Activated naive CD4-positive, alpha-beta T cell treated with anti-CD3 and anti-CD28 coated beads, Interleukin-2, amount 50 U/mL, for 24 hours (primary cell): ENCODE measurements around the gene FAIM2.
A peak's percentile ranks its signal among the peaks of the same experiment; 100 is the strongest.

Experiments
- H3K27ac Mint-ChIP-seq: one replicate; pipeline ENCODE4 v1.8.0; 2021; ENCODE audit warnings: mild to moderate bottlenecking, mixed read lengths
- H3K27me3 Mint-ChIP-seq: one replicate; pipeline ENCODE4 v1.8.0; 2021; ENCODE audit warnings: mixed read lengths
- H3K36me3 Mint-ChIP-seq: one replicate; pipeline ENCODE4 v1.8.0; 2021; ENCODE audit warnings: mixed read lengths
- H3K4me1 Mint-ChIP-seq: one replicate; pipeline ENCODE4 v1.8.0; 2021; ENCODE audit warnings: mixed read lengths
- H3K4me3 Mint-ChIP-seq: one replicate; pipeline ENCODE4 v1.8.0; 2021; ENCODE audit warnings: mild to moderate bottlenecking, mixed read lengths
- H3K9me3 Mint-ChIP-seq: one replicate; pipeline ENCODE4 v1.8.0; 2021; ENCODE audit warnings: mixed read lengths

FAIM2 gene

DNA sequence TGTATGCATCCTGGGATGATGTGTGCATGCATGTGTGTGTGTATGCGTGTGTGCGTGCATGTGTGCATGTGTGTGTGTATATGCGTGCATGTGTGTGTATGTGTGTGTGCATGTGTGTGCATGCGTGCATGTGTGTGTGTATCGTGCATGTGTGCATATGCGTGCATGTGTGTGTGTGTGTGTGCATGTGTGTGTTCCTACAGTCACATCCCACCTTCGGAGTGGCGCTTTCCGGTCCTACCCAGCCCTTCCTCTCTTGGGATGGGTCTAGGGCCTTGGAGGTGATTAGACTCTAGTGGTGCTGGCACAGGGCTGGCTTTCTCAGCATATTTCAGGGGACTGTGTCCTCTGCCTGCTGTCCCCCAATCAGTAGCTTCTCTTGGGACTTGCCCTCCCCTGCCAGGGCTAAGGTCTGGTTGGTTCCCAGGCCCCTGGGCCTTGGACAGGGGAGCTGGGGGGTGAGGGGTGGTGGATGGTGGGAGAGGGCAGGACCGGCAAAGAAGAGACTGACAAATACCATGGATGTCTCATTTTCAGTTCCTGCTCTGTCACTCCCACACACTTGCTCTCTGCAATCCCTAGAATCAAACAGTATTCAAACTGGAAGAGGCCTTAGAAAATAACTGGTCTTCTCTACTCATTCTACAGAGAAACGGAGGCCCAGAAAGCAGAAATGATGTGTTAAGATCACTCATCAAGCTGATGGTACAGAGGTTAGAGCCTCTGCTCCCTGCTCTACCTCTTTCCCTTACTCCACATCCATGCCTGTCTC, 21.9 kb upstream of the FAIM2 start:
- H3K27ac Mint-ChIP-seq = no peak overlapping the region
- peaks cover 3% of the 10 kb centered on the region for H3K4me1 Mint-ChIP-seq
- H3K27me3 Mint-ChIP-seq = no peaks in the 10 kb centered on the region

DNA sequence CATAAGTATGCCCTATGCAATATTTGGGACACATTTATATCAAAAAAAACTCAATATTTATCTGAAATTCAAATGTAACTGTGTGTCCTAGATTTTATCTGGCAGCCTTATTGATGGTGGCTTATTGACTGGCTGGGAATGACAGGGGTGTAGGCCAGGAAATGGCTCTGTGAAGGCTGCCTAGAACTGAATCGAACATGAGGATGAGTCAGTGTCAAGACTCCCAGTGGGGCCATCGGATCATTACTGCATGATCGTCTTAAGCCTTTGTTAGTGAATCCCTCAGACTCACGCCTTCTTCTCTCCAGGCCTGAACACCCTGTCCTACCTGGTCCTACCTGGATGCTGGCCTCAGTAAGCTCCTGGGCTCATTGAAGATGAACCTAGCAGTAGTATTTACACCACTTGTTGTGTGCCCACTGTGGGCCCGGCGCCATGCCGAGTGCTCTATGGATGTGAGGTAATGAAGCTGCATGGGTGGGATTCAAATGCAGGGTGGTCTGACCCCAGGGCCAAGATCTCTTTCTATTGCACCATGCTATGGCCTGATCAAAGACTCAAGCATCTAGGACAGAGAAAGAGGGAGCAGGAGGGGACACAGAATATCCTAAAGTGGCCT, 21.0 kb upstream of the FAIM2 start:
- Mint-ChIP-seq H3K4me3 (no peak overlapping the region), H3K36me3 (no peaks in the 10 kb centered on the region), H3K9me3 (no peaks in the 10 kb centered on the region), H3K27ac (no peak overlapping the region), H3K27me3 (no peaks in the 10 kb centered on the region), H3K4me1 (no peaks in the 10 kb centered on the region)

More for the DNA sequence above, 21.9 kb upstream of the FAIM2 start:
- H3K9me3 Mint-ChIP-seq = no peaks in the 10 kb centered on the region
- no peak overlapping the region for H3K4me3 Mint-ChIP-seq
- H3K36me3 Mint-ChIP-seq = no peaks in the 10 kb centered on the region

DNA sequence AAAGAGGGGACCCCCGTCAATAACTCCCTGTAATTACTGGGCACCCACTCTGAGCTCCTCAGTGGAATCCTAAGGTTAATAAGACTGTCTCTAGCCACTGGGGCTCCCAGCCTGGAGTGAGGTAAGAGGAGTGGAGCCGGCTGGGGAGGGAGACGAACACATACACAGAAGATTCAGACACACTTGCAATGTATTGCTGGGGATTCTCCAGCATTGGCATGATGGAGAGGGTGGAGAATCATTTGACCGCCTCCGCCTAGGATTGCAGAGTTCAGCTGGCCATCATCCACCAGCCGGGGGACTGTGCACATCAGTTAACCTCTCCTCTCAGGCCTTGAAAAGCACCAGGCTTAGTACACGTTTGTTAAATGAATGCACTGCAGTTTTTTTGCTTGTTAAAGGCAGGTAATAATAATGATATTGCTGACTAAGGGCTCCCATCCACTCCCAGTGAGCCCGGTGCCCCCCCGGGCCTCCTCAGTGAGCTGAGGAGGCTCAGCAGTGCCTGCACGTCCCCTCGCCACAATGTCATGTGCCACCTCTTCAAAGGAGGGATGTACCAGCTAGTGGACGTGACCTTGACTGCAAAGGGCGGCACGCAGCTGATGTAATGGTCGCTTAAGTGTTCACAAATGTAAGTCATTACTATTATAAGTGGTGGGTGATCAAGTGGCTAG, 20.3 kb upstream of the FAIM2 start:
- H3K4me1 Mint-ChIP-seq = no peaks in the 10 kb centered on the region
- H3K36me3 Mint-ChIP-seq = no peaks in the 10 kb centered on the region
- no peaks in the 10 kb centered on the region for H3K27me3 Mint-ChIP-seq
- no peak overlapping the region for H3K4me3 Mint-ChIP-seq
- H3K27ac Mint-ChIP-seq = no peak overlapping the region
- no peaks in the 10 kb centered on the region for H3K9me3 Mint-ChIP-seq

DNA sequence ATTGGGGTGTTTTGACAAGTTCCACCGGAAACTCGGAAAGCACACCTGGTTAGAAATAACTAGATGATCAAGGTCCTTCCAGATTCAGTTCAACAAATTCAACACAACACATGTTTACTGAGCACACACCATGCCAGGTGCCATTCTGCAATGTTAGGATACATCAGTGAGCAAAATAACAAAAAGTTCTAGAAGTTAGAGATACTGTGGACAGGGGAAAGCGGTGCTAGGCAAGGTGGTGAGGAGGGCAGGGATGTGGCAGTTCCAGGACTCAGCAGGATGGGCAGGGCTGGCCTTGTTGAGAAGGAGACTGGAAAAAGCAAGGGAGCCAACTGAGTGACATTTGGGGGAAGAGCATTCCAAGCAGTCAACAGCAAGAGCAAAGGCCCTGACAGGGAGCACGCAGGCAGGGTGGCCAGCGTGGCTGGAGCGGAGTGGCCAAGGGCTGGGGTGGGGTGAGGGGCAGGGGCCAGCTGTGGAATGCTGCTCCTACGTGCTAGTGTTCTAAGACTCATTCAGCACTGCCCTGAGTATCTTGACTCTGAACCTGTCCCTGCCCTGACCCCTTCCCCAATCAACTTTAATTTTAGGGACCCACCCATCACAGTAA, 19.4 kb upstream of the FAIM2 start:
- Mint-ChIP-seq H3K27ac (no peak overlapping the region), H3K36me3 (no peaks in the 10 kb centered on the region)

DNA sequence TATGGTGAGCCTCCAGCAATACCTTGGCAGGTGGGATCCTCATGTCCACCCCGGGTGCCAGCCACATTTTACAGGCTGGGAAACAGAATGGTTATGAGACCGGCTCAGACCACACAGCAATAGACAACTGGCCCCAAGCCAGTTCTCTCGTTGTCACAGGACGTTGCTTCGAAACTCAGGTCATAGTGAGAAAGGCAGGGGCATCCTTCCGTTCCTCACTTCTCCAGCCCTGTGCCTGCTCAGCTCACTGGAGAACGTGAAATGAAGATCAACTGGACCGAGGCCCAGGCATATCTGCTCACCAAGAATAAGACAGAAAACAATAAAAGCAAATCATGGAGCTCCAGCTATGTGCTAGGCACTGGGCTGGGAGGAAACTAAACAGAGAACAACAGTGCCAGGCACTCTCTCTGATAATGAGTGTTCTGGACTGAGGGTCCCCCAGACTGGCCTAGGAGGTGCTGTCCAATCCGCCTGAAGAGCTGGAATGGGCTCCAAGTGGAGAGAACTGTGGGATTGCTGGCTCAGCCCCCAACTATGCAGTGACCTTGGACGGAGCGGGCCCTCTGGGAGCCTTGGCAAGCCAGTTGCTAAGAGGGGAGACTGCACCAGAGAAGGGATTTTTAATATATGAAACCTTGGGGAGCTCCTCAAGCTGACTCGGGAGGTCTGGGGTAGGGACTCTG, 18.8 kb upstream of the FAIM2 start:
- H3K9me3 Mint-ChIP-seq = no peaks in the 10 kb centered on the region
- H3K27ac Mint-ChIP-seq = no peak overlapping the region
- no peak overlapping the region for H3K4me3 Mint-ChIP-seq
- H3K27me3 Mint-ChIP-seq = no peaks in the 10 kb centered on the region
- no peaks in the 10 kb centered on the region for H3K36me3 Mint-ChIP-seq
- H3K4me1 Mint-ChIP-seq = no peaks in the 10 kb centered on the region

More for the DNA sequence above, 19.4 kb upstream of the FAIM2 start:
- H3K9me3 Mint-ChIP-seq = no peaks in the 10 kb centered on the region
- H3K4me1 Mint-ChIP-seq = no peaks in the 10 kb centered on the region
- H3K27me3 Mint-ChIP-seq = no peaks in the 10 kb centered on the region
- H3K4me3 Mint-ChIP-seq = no peak overlapping the region

DNA sequence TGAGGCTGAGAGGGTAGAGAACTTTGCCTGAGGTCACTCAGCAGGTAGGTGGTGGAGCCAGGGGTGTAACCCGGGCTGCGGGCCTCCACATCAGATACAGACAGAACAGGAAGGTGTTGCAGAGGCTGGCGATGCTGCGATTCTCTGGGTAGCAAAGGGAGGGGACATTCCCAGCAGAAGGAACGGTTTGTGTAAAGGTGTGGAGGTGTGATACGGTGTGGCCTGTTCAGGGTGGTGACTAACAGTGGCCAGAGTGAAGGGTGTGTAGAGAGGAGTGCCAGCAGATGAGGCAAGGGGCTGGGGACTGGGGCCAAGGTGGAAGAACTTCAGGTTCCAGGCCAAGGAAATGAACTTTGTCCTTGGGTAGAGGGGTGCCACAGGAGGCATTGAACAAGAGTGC, 18.2 kb upstream of the FAIM2 start:
- Mint-ChIP-seq H3K9me3 (no peaks in the 10 kb centered on the region), H3K4me1 (no peaks in the 10 kb centered on the region), H3K27me3 (no peaks in the 10 kb centered on the region), H3K4me3 (no peak overlapping the region), H3K36me3 (no peaks in the 10 kb centered on the region), H3K27ac (peak overlapping the region; percentile 8)

DNA sequence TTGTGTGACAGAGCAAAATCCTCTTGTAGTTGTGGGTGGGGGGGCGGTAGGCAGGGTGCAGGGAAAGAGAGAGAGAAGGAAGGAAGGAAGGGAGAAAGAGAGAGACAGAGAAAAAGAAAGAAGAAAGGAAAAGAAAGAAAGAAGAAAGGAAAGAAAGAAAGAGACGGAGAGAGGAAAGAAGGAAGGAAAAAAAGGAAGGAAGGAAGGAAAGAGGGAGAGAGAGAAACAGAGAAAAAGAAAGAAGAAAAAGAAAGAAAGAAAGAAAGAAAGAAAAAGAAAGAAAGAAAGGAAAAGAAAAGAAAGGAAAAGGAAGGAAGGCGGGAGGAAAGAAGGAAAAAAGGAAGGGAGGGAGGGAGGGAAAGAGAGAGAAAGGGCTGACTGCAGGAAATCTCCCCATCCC, 17.6 kb upstream of the FAIM2 start:
- Mint-ChIP-seq H3K4me3 (no peak overlapping the region), H3K36me3 (no peaks in the 10 kb centered on the region), H3K27ac (no peak overlapping the region), H3K27me3 (no peaks in the 10 kb centered on the region), H3K4me1 (no peaks in the 10 kb centered on the region), H3K9me3 (no peaks in the 10 kb centered on the region)

GRCh38 chr12:49920915-49921286, 17.2 kb upstream of the FAIM2 start:
- no peak overlapping the region for H3K4me3 Mint-ChIP-seq
- no peaks in the 10 kb centered on the region for H3K4me1 Mint-ChIP-seq
- H3K27ac Mint-ChIP-seq = no peak overlapping the region
- no peaks in the 10 kb centered on the region for H3K36me3 Mint-ChIP-seq
- H3K9me3 Mint-ChIP-seq = no peaks in the 10 kb centered on the region
- H3K27me3 Mint-ChIP-seq = no peaks in the 10 kb centered on the region

DNA sequence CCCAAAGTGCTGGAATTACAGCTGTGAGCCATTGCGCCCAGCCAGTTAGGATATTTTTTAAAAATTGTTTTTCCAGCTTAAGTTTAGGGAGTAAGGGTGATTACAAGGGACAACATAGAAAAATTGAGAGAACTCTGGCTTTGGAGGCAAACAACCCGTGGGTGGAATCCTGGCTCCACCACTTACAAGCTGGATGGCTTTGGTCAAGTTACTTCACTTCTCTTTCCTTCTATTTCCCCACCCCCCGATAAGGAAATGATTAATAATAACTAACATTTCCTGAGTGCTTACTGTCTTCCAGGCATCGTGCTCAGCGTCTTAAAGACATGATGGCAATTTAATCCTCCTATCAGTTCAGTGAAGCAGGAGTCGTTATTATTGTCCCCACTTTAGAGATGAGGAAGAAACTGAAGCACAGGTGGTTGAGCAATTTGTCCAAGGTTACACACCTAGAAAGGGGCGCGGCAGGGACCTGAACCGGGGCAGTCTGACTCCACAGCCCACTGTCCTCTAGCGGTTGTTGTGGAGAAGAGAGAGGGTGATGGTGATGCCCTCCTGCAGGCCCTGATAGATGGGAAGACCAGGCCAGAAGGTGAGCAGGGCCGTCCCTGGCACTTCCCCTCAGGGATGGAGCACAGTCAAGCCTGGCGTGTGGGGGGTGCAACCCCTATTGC, 16.7 kb upstream of the FAIM2 start:
- no peaks in the 10 kb centered on the region for H3K9me3 Mint-ChIP-seq
- H3K4me1 Mint-ChIP-seq = no peaks in the 10 kb centered on the region
- no peak overlapping the region for H3K4me3 Mint-ChIP-seq
- H3K36me3 Mint-ChIP-seq = no peaks in the 10 kb centered on the region
- no peaks in the 10 kb centered on the region for H3K27me3 Mint-ChIP-seq
- H3K27ac Mint-ChIP-seq = peak overlapping the region; percentile 43

- Mint-ChIP-seq H3K4me3 (no peak overlapping the region), H3K4me1 (no peaks in the 10 kb centered on the region), H3K27me3 (no peaks in the 10 kb centered on the region), H3K36me3 (no peaks in the 10 kb centered on the region), H3K27ac (no peak overlapping the region), H3K9me3 (no peaks in the 10 kb centered on the region)
These were observed 14.1 kb upstream of the FAIM2 start for GRCh38 chr12:49917788-49918173.

- Mint-ChIP-seq H3K4me1 (no peaks in the 10 kb centered on the region), H3K9me3 (no peaks in the 10 kb centered on the region), H3K27ac (no peak overlapping the region), H3K27me3 (no peaks in the 10 kb centered on the region), H3K36me3 (no peaks in the 10 kb centered on the region), H3K4me3 (no peak overlapping the region)
These were observed 13.6 kb upstream of the FAIM2 start for GRCh38 chr12:49917166-49917787.

DNA sequence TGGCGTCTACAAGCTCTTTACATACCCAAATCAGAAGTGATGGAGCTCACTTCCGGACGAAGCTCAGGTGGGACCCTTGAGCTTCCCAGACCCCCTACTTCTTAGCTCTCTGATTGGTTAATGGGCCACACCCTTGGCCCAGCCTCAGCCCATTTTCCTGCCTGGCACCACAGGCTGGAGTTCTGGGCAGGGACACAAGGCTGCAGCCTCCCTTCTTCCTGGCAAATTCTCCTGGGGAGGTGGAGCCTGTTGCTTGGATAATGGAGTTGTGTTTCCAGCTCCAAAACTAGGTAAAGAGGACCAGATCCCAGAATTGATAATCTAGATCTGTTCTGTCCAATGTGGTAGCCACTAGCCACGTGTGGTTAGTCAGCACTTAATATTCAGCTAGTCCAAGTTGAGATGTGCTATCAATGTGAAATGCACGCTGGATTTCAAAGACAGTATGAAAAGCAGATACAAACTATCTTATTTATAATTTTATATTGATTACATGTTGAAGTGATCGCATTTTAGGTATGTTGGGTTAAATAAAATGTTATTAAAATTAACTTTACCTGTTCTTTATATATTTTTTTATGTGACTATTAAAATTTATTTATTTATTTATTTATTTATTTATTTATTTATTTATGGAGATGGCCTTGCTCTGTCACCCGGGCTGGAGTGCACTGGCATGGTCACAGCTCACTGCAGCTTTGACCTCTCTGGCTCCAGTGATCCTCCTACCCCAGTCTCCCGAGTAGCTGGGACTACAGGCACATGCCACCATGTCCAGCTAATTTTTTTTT, 12.6 kb upstream of the FAIM2 start:
- Mint-ChIP-seq H3K27ac (no peak overlapping the region), H3K9me3 (no peaks in the 10 kb centered on the region), H3K4me3 (no peak overlapping the region), H3K4me1 (no peaks in the 10 kb centered on the region), H3K36me3 (no peaks in the 10 kb centered on the region), H3K27me3 (no peaks in the 10 kb centered on the region)

DNA sequence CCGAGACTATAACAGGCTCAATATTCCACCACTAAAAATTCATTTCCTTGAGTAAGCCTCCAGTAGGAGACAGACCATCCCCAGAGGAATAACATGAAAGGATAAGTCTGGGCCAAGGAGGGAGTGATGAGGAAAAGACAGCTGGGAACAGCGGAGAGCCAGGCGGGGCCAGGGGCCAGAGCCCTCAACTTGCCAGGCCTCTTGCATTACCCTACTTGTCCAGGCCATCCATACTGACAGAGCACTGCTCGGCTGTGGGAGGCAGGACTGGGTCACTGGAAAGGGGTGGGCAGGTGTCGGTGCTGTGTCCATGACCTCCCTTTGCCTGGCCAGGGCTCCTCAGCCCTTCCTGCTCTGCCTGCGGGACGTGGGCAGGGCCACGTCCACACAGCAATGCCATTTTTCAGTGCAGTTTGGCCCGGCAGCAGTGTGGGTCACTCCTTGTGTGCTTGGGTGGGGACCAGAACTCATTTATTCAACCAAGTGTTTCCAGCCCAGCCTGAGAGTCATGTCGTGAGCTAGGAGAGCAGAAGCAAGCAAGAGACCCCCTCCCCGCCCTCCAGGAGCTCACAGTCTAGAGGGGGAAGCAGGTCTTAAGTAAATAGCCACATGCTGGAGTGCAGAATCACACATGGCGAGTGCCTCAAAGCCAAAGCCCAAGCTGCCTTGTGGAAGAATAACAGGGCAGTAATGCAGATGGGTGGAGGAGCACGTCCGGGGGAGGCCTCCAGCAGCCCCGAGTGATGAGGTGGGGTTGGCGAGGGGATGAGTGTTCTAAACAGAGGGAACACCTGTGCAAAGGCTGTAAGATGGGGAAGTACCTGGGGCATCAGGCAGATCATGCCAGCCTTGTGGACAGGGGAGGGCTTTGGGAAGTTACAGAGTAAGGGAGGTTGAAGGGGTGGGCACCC, 8.9 kb upstream of the FAIM2 start:
- H3K36me3 Mint-ChIP-seq = no peaks in the 10 kb centered on the region
- no peaks in the 10 kb centered on the region for H3K4me1 Mint-ChIP-seq
- no peaks in the 10 kb centered on the region for H3K9me3 Mint-ChIP-seq
- H3K27me3 Mint-ChIP-seq = no peaks in the 10 kb centered on the region
- no peak overlapping the region for H3K27ac Mint-ChIP-seq
- no peak overlapping the region for H3K4me3 Mint-ChIP-seq
